WTC11 (cell line): ENCODE measurements around the gene WRAP73.

Experiments used
- ELF4 ChIP-seq: sonication (generic); formaldehyde crosslinking; IDR thresholded peaks from 2 replicates; pipeline ENCODE4 v1.8.1; 2022; ENCODE audit warnings: low read depth, mild to moderate bottlenecking, moderate library complexity, missing genetic modification reagents
- GABPB1 ChIP-seq: sonication (generic); formaldehyde crosslinking; IDR thresholded peaks from 2 replicates; pipeline ENCODE4 v1.8.1; 2023; ENCODE audit warnings: mild to moderate bottlenecking, missing genetic modification reagents
- JUN ChIP-seq: sonication (generic); formaldehyde crosslinking; IDR thresholded peaks from 2 replicates; pipeline ENCODE4 v1.8.0; 2023; ENCODE audit warnings: mild to moderate bottlenecking, missing genetic modification reagents
- MXD4 ChIP-seq: fragments of 250-450 bp; sonication (Bioruptor Pico); IDR thresholded peaks from 2 replicates; pipeline ENCODE4 v1.8.0; 2021; ENCODE audit warnings: mild to moderate bottlenecking, moderate library complexity, borderline replicate concordance
- NR1H2 ChIP-seq: sonication (generic); formaldehyde crosslinking; IDR thresholded peaks from 2 replicates; pipeline ENCODE4 v1.9.0; 2021; ENCODE audit warnings: mild to moderate bottlenecking, moderate library complexity, missing genetic modification reagents
- NR2C2 ChIP-seq: sonication (generic); formaldehyde crosslinking; IDR thresholded peaks from 2 replicates; pipeline ENCODE4 v1.8.0; 2022; ENCODE audit warnings: mild to moderate bottlenecking, missing genetic modification reagents
- ZNF121 ChIP-seq: sonication (generic); formaldehyde crosslinking; IDR thresholded peaks from 2 replicates; pipeline ENCODE4 v1.8.0; 2023; ENCODE audit warnings: missing genetic modification reagents
- ZNF396 ChIP-seq: fragments of 250-450 bp; sonication (Bioruptor Pico); IDR thresholded peaks from 2 replicates; pipeline ENCODE4 v1.8.0; 2021; ENCODE audit warnings: mild to moderate bottlenecking, moderate library complexity, borderline replicate concordance
- TF ChIP-seq, protein P1 (sequence below): sonication (generic); formaldehyde crosslinking; IDR thresholded peaks from 2 replicates; pipeline ENCODE4 v1.8.1; 2022; ENCODE audit warnings: low read depth, mild to moderate bottlenecking, moderate library complexity, missing genetic modification reagents, borderline replicate concordance
- TF ChIP-seq, protein P2 (sequence below): fragments of 200-600 bp; IDR thresholded peaks from 2 replicates; pipeline ENCODE4 v1.8.0; 2022; ENCODE audit warnings: antibody characterized with exemption
- TF ChIP-seq, protein P3 (sequence below): sonication (generic); formaldehyde crosslinking; IDR thresholded peaks from 2 replicates; pipeline ENCODE4 v1.8.0; 2022; ENCODE audit warnings: mild to moderate bottlenecking, missing genetic modification reagents

DNA sequence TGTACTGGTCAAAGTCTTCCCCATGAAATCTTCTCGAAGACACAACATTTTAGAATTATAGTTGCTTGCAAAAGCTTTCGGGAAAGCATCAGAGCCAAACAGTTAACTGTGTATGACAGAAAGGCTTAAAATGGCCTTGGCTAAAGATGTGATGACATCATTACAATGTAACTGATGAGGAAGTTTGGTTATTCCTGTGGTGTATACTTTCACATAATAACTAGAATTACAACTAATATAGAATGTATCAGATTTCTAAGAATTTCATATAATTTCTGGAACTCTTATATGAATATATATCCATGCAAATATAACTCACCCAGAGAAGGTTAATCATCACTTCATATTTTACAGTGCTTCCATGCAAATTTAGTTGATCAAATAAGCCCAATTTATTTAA, 10.8 kb upstream of the WRAP73 start:
- TF ChIP-seq, protein P1, sequence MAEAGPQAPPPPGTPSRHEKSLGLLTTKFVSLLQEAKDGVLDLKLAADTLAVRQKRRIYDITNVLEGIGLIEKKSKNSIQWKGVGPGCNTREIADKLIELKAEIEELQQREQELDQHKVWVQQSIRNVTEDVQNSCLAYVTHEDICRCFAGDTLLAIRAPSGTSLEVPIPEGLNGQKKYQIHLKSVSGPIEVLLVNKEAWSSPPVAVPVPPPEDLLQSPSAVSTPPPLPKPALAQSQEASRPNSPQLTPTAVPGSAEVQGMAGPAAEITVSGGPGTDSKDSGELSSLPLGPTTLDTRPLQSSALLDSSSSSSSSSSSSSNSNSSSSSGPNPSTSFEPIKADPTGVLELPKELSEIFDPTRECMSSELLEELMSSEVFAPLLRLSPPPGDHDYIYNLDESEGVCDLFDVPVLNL (CRISPR knock-in tag): no peak
- TF ChIP-seq NR2C2 (CRISPR knock-in tag) (no peak), ELF4 (CRISPR knock-in tag) (no peak), ZNF396 (CRISPR knock-in tag) (no peak), ZNF121 (CRISPR knock-in tag) (no peak), MXD4 (CRISPR knock-in tag) (no peak), GABPB1 (CRISPR knock-in tag) (no peak), JUN (CRISPR knock-in tag) (no peak), NR1H2 (no peak)
- TF ChIP-seq, protein P2, sequence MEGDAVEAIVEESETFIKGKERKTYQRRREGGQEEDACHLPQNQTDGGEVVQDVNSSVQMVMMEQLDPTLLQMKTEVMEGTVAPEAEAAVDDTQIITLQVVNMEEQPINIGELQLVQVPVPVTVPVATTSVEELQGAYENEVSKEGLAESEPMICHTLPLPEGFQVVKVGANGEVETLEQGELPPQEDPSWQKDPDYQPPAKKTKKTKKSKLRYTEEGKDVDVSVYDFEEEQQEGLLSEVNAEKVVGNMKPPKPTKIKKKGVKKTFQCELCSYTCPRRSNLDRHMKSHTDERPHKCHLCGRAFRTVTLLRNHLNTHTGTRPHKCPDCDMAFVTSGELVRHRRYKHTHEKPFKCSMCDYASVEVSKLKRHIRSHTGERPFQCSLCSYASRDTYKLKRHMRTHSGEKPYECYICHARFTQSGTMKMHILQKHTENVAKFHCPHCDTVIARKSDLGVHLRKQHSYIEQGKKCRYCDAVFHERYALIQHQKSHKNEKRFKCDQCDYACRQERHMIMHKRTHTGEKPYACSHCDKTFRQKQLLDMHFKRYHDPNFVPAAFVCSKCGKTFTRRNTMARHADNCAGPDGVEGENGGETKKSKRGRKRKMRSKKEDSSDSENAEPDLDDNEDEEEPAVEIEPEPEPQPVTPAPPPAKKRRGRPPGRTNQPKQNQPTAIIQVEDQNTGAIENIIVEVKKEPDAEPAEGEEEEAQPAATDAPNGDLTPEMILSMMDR: no peak
- TF ChIP-seq, protein P3, sequence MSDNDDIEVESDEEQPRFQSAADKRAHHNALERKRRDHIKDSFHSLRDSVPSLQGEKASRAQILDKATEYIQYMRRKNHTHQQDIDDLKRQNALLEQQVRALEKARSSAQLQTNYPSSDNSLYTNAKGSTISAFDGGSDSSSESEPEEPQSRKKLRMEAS (CRISPR knock-in tag): no peak
